Endothelial cell of umbilical vein (primary cell): ENCODE results near the gene MLC1.

Experiments used
- CTCF ChIP-seq, 2 donors: IDR thresholded peaks; 1 replicate in 1 of 2; 2 replicates in 1 of 2; pipeline ENCODE4 v1.5.1; 2011; ENCODE audit warnings: low read length in 2 of 2, mild to moderate bottlenecking in 2 of 2, moderate library complexity in 2 of 2, control low read depth in 1 of 2, inconsistent platforms in 1 of 2, low read depth in 1 of 2; ENCODE audit not compliant: insufficient read depth in 1 of 2; ENCODE audit errors: extremely low read depth in 1 of 2
- FOS ChIP-seq: IDR thresholded peaks from 2 replicates; pipeline ENCODE4 v1.6.1; 2011; ENCODE audit warnings: mild to moderate bottlenecking, low read length, moderate library complexity, borderline replicate concordance; ENCODE audit not compliant: insufficient read depth
- POLR2A ChIP-seq: IDR thresholded peaks from 2 replicates; pipeline ENCODE4 v1.6.1; 2012; ENCODE audit warnings: low read depth, mild to moderate bottlenecking, control low read depth, low read length

GRCh38 chr22:50040717-50041116 lies 44.5 kb downstream of the MLC1 start:
- TF ChIP-seq FOS (no peak), POLR2A (no peak), CTCF (IDR thresholded peaks at IDR 0.05; ENCODE audit: extremely low read depth in 1 of 2, insufficient read depth in 1 of 2, low read depth in 1 of 2, low read length in 2 of 2) (no peak)
